ENCODE data around the gene ARHGAP18.

ARHGAP18 gene

GRCh38 chr6:129696028-129696418 is 14.0 kb downstream of the ARHGAP18 start:
- in situ Hi-C loops (cut with MboI; ENCODE audit: low sequenced_read_pairs): no loop called here

GRCh38 chr6:129695373-129696027 is 14.5 kb downstream of the ARHGAP18 start:
- in situ Hi-C loops (cut with MboI; ENCODE audit: low sequenced_read_pairs): no loop called here

- in situ Hi-C loops (cut with MboI; ENCODE audit: low sequenced_read_pairs): no loop called here
These were observed 15.9 kb downstream of the ARHGAP18 start for GRCh38 chr6:129694036-129694435.

- in situ Hi-C loops (cut with MboI; ENCODE audit: low sequenced_read_pairs): no loop called here
These were observed 17.5 kb downstream of the ARHGAP18 start for GRCh38 chr6:129692467-129692866.

- in situ Hi-C loops (cut with MboI; ENCODE audit: low sequenced_read_pairs): no loop called here
These were observed 18.3 kb downstream of the ARHGAP18 start for GRCh38 chr6:129691709-129692108.

- in situ Hi-C loops (cut with MboI; ENCODE audit: low sequenced_read_pairs): no loop called here
These were observed 18.8 kb downstream of the ARHGAP18 start for GRCh38 chr6:129691043-129691640.

- in situ Hi-C loops (cut with MboI; ENCODE audit: low sequenced_read_pairs): no loop called here
These were observed 22.9 kb downstream of the ARHGAP18 start for GRCh38 chr6:129686941-129687627.

- in situ Hi-C loops (cut with MboI; ENCODE audit: low sequenced_read_pairs): no loop called here
These were observed 24.3 kb downstream of the ARHGAP18 start for GRCh38 chr6:129685662-129686031.

GRCh38 chr6:129684903-129685661 is 24.9 kb downstream of the ARHGAP18 start:
- in situ Hi-C loops (cut with MboI; ENCODE audit: low sequenced_read_pairs): no loop called here

GRCh38 chr6:129684323-129684884 is 25.6 kb downstream of the ARHGAP18 start:
- in situ Hi-C loops (cut with MboI; ENCODE audit: low sequenced_read_pairs): no loop called here

GRCh38 chr6:129683601-129684322 is 26.2 kb downstream of the ARHGAP18 start:
- in situ Hi-C loops (cut with MboI; ENCODE audit: low sequenced_read_pairs): no loop called here

- in situ Hi-C loops (cut with MboI; ENCODE audit: low sequenced_read_pairs): no loop called here
These were observed 28.1 kb downstream of the ARHGAP18 start for GRCh38 chr6:129681913-129682205.

GRCh38 chr6:129680633-129681032 is 29.3 kb downstream of the ARHGAP18 start:
- in situ Hi-C loops (cut with MboI; ENCODE audit: low sequenced_read_pairs): no loop called here

- in situ Hi-C loops (cut with MboI; ENCODE audit: low sequenced_read_pairs): no loop called here
These were observed 30.2 kb downstream of the ARHGAP18 start for GRCh38 chr6:129679758-129680157.

GRCh38 chr6:129679275-129679674 is 30.7 kb downstream of the ARHGAP18 start:
- in situ Hi-C loops (cut with MboI; ENCODE audit: low sequenced_read_pairs): no loop called here

- in situ Hi-C loops (cut with MboI; ENCODE audit: low sequenced_read_pairs): no loop called here
These were observed 31.5 kb downstream of the ARHGAP18 start for GRCh38 chr6:129678463-129678862.

- in situ Hi-C loops (cut with MboI; ENCODE audit: low sequenced_read_pairs): no loop called here
These were observed 32.2 kb downstream of the ARHGAP18 start for GRCh38 chr6:129677620-129678325.

- in situ Hi-C loops (cut with MboI; ENCODE audit: low sequenced_read_pairs): no loop called here
These were observed 34.1 kb downstream of the ARHGAP18 start for GRCh38 chr6:129675669-129676472.

GRCh38 chr6:129673748-129674147 is 36.2 kb downstream of the ARHGAP18 start:
- in situ Hi-C loops (cut with MboI; ENCODE audit: low sequenced_read_pairs): no loop called here

Data from HL-60/S4 treated with phorbol 12-myristate 13-acetate at 8.2 ng/mL for 4 days and 3 days (cell line).